HEK293 (cell line): ENCODE data around the gene SLC35B4.

Experiments used
- CTCF ChIA-PET: fragments of 350-600 bp; formaldehyde crosslinking; extraction: SDS; loops from one replicate; lab custom pipeline; 2021; ENCODE audit warnings: antibody characterized with exemption; lab: Yijun Ruan, JAX
- POLR2A ChIA-PET: fragments of 300-600 bp; formaldehyde crosslinking; extraction: SDS; loops from one replicate; lab custom pipeline; 2020; ENCODE audit warnings: antibody characterized with exemption, inconsistent platforms; lab: Yijun Ruan, JAX
- H3K27ac ChIP-seq: fragments of 200-500 bp; sonication (Bioruptor generic); 2 replicates; pipeline ENCODE4 v1.5.1; 2014; ENCODE audit warnings: low read depth, low read length, control low read depth, inconsistent platforms; ENCODE audit errors: extremely low read depth
- H3K36me3 ChIP-seq, 2 experiments: fragments of 200-500 bp in 1 of 2; sonication (Bioruptor generic) in 1 of 2; 1 replicate in 1 of 2; 2 replicates in 1 of 2; pipeline ENCODE4 v1.5.1; 2014 to 2017; ENCODE audit warnings: inconsistent platforms in 2 of 2, low read length in 2 of 2; ENCODE audit not compliant: control insufficient read depth in 2 of 2, insufficient read depth in 1 of 2
- H3K4me1 ChIP-seq: fragments of 200-500 bp; sonication (Bioruptor generic); 2 replicates; pipeline ENCODE4 v1.5.1; 2014; ENCODE audit warnings: mild to moderate bottlenecking, low read length, inconsistent platforms; ENCODE audit not compliant: control insufficient read depth, insufficient read depth
- H3K4me3 ChIP-seq: 2 replicates; pipeline ENCODE4 v1.5.1; 2011; ENCODE audit warnings: low read depth, mild to moderate bottlenecking, control low read depth, low read length, moderate library complexity
- H3K9me3 ChIP-seq: fragments of 200-500 bp; sonication (Bioruptor generic); 2 replicates; pipeline ENCODE4 v1.5.1; 2014; ENCODE audit warnings: low read depth, low read length, inconsistent platforms; ENCODE audit not compliant: control insufficient read depth, insufficient read depth
- FEZF1 ChIP-seq: fragments of 450-650 bp; formaldehyde crosslinking; IDR thresholded peaks from 2 replicates; pipeline ENCODE4 v1.5.1; 2016; ENCODE audit warnings: missing biosample characterization, missing genetic modification characterization
- OVOL3 ChIP-seq: fragments of 450-650 bp; formaldehyde crosslinking; IDR thresholded peaks from 2 replicates; pipeline ENCODE4 v1.5.1; 2016; ENCODE audit warnings: missing biosample characterization, missing genetic modification characterization
- PRDM1 ChIP-seq: fragments of 450-650 bp; formaldehyde crosslinking; IDR thresholded peaks from 2 replicates; pipeline ENCODE4; 2016; ENCODE audit warnings: missing biosample characterization, missing genetic modification characterization
- PRDM10 ChIP-seq: fragments of 450-650 bp; formaldehyde crosslinking; IDR thresholded peaks from 2 replicates; pipeline ENCODE4 v1.5.1; 2016; ENCODE audit warnings: missing biosample characterization, missing genetic modification characterization
- PRDM4 ChIP-seq: fragments of 450-650 bp; formaldehyde crosslinking; IDR thresholded peaks from 2 replicates; pipeline ENCODE4 v1.5.1; 2017; ENCODE audit warnings: missing biosample characterization, missing genetic modification characterization
- RBAK ChIP-seq: fragments of 450-650 bp; formaldehyde crosslinking; IDR thresholded peaks from 2 replicates; pipeline ENCODE4 v1.5.1; 2016; ENCODE audit warnings: missing biosample characterization, missing genetic modification characterization
- SETDB1 ChIP-seq: IDR thresholded peaks from one replicate; pipeline ENCODE4 v1.6.1; 2017; ENCODE audit warnings: mild to moderate bottlenecking, low read length, moderate library complexity, mixed read lengths; ENCODE audit not compliant: insufficient read length
- SP3 ChIP-seq: fragments of 450-650 bp; formaldehyde crosslinking; IDR thresholded peaks from 2 replicates; pipeline ENCODE4 v1.5.1; 2016; ENCODE audit warnings: missing biosample characterization, missing genetic modification characterization
- SP7 ChIP-seq: fragments of 450-650 bp; formaldehyde crosslinking; IDR thresholded peaks from 2 replicates; pipeline ENCODE4 v1.5.1; 2016; ENCODE audit warnings: missing biosample characterization, missing genetic modification characterization
- YY1 ChIP-seq: fragments of 450-650 bp; formaldehyde crosslinking; IDR thresholded peaks from 2 replicates; pipeline ENCODE4 v1.5.1; 2018; ENCODE audit warnings: missing biosample characterization, missing genetic modification characterization
- ZBTB26 ChIP-seq: fragments of 450-650 bp; formaldehyde crosslinking; optimal IDR thresholded peaks from 2 replicates; pipeline ENCODE3; 2016; ENCODE audit warnings: missing biosample characterization, mild to moderate bottlenecking, missing genetic modification characterization
- ZBTB6 ChIP-seq: fragments of 450-650 bp; formaldehyde crosslinking; IDR thresholded peaks from 2 replicates; pipeline ENCODE4 v1.5.1; 2017; ENCODE audit warnings: missing biosample characterization, missing genetic modification characterization
- ZEB2 ChIP-seq: fragments of 450-650 bp; formaldehyde crosslinking; IDR thresholded peaks from 2 replicates; pipeline ENCODE4 v1.5.1; 2016; ENCODE audit warnings: missing biosample characterization, missing genetic modification characterization
- ZFP37 ChIP-seq: fragments of 450-650 bp; formaldehyde crosslinking; IDR thresholded peaks from 2 replicates; pipeline ENCODE4 v1.5.1; 2016; ENCODE audit warnings: missing biosample characterization, missing genetic modification characterization
- ZNF121 ChIP-seq: fragments of 450-650 bp; formaldehyde crosslinking; IDR thresholded peaks from 2 replicates; pipeline ENCODE4 v1.5.1; 2016; ENCODE audit warnings: missing biosample characterization, missing genetic modification characterization
- ZNF174 ChIP-seq: fragments of 450-650 bp; formaldehyde crosslinking; IDR thresholded peaks from 2 replicates; pipeline ENCODE4 v1.5.0; 2017; ENCODE audit warnings: missing biosample characterization, mild to moderate bottlenecking, missing genetic modification characterization
- ZNF19 ChIP-seq: fragments of 450-650 bp; formaldehyde crosslinking; IDR thresholded peaks from 2 replicates; pipeline ENCODE4; 2016; ENCODE audit warnings: missing biosample characterization, missing genetic modification characterization, low read depth
- ZNF341 ChIP-seq: fragments of 450-650 bp; formaldehyde crosslinking; IDR thresholded peaks from 2 replicates; pipeline ENCODE4; 2016; ENCODE audit warnings: low read depth, missing biosample characterization, missing genetic modification characterization
- ZNF354C ChIP-seq: fragments of 450-650 bp; formaldehyde crosslinking; IDR thresholded peaks from 2 replicates; pipeline ENCODE4 v1.5.1; 2016; ENCODE audit warnings: missing biosample characterization, missing genetic modification characterization, low read depth, borderline replicate concordance
- ZNF394 ChIP-seq: fragments of 450-650 bp; formaldehyde crosslinking; IDR thresholded peaks from 2 replicates; pipeline ENCODE4 v1.5.1; 2016; ENCODE audit warnings: missing biosample characterization, missing genetic modification characterization, mild to moderate bottlenecking, moderate library complexity, borderline replicate concordance
- ZNF585B ChIP-seq: fragments of 450-650 bp; formaldehyde crosslinking; IDR thresholded peaks from 2 replicates; pipeline ENCODE4 v1.5.1; 2016; ENCODE audit warnings: missing biosample characterization, missing genetic modification characterization
- ZNF629 ChIP-seq: fragments of 450-650 bp; formaldehyde crosslinking; IDR thresholded peaks from 2 replicates; pipeline ENCODE4 v1.5.1; 2017; ENCODE audit warnings: missing biosample characterization, missing genetic modification characterization
- ZNF747 ChIP-seq: fragments of 450-650 bp; formaldehyde crosslinking; IDR thresholded peaks from 2 replicates; pipeline ENCODE4 v1.5.1; 2016; ENCODE audit warnings: missing biosample characterization, missing genetic modification characterization
- ZNF776 ChIP-seq: fragments of 450-650 bp; formaldehyde crosslinking; IDR thresholded peaks from 2 replicates; pipeline ENCODE4 v1.5.0; 2017; ENCODE audit warnings: missing biosample characterization, missing genetic modification characterization, borderline replicate concordance
- TF ChIP-seq, protein P1 (sequence below): fragments of 450-650 bp; IDR thresholded peaks from 2 replicates; pipeline ENCODE4 v1.5.1; 2018; ENCODE audit warnings: missing biosample characterization, mild to moderate bottlenecking, missing genetic modification characterization

SLC35B4 gene

GRCh38 chr7:134316539-134317344, at the start of gene SLC35B4:
TSS of gene SLC35B4 (minus strand) at chr7:134316930. CDS start at chr7:134316751, 179 bp downstream.
- Histone ChIP-seq H3K4me3 (peak within 1 kb of the TSS; percentile 92), H3K36me3 (peaks cover 0 to 7% of the 10 kb centered on the region in 2 experiments; a peak in 1 of 3 replicates), H3K4me1 (no peaks in the 10 kb centered on the region), H3K9me3 (no peaks in the 10 kb centered on the region), H3K27ac (peak within 1 kb of the TSS; percentile 18; the same call in 1 of the 2 replicates)
- CTCF ChIA-PET, result interaction anchor here (0.6 to 1.1 kb wide), 6 partner anchors 10 to 876 kb away, joined by 3 to 7 read pairs (median 4); no protein-coding TSS in a partner anchor
- POLR2A ChIA-PET, result interaction anchor here (0.7 to 1.6 kb wide), 10 partner anchors 9 to 1235 kb away, joined by 3 to 5 read pairs (median 4); partner anchors contain the start of genes CHCHD3 and LRGUK
- TF ChIP-seq ZNF394 (tag by site-specific recombination) (peak; percentile 58; the same call in 1 of the 2 replicates), RBAK (tag by site-specific recombination) (no peak), PRDM4 (tag by site-specific recombination) (0 out of 2 replicates have a peak, but pooled peaks have one; percentile 8), FEZF1 (tag by site-specific recombination) (no peak), ZNF354C (tag by site-specific recombination) (no peak), PRDM10 (tag by site-specific recombination) (peak; percentile 89), ZNF341 (tag by site-specific recombination) (peak; percentile 76), SETDB1 (no peak), ZNF19 (tag by site-specific recombination) (no peak), SP7 (tag by site-specific recombination) (0 out of 2 replicates have a peak, but pooled peaks have one; percentile 51), ZBTB26 (tag by site-specific recombination) (peak; percentile 81), ZNF585B (tag by site-specific recombination) (no peak), ZBTB6 (tag by site-specific recombination) (no peak; the same call in 1 of the 2 replicates), ZFP37 (tag by site-specific recombination) (peak; percentile 90), OVOL3 (tag by site-specific recombination) (peak; percentile 45; the same call in 1 of the 2 replicates), ZEB2 (peak; percentile 63; the same call in 1 of the 2 replicates), ZNF747 (tag by site-specific recombination) (no peak), PRDM1 (tag by site-specific recombination) (no peak), ZNF629 (tag by site-specific recombination) (peak; percentile 57; the same call in 1 of the 2 replicates), ZNF776 (no peak), YY1 (tag by site-specific recombination) (peak; percentile 66), ZNF121 (tag by site-specific recombination) (no peak), SP3 (peak; percentile 78), ZNF174 (no peak)
- TF ChIP-seq, protein P1, sequence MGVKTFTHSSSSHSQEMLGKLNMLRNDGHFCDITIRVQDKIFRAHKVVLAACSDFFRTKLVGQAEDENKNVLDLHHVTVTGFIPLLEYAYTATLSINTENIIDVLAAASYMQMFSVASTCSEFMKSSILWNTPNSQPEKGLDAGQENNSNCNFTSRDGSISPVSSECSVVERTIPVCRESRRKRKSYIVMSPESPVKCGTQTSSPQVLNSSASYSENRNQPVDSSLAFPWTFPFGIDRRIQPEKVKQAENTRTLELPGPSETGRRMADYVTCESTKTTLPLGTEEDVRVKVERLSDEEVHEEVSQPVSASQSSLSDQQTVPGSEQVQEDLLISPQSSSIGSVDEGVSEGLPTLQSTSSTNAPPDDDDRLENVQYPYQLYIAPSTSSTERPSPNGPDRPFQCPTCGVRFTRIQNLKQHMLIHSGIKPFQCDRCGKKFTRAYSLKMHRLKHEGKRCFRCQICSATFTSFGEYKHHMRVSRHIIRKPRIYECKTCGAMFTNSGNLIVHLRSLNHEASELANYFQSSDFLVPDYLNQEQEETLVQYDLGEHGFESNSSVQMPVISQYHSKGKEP, result no peak
